Activated CD4-positive, alpha-beta memory T cell treated with anti-CD3 and anti-CD28 coated beads for 36 hours (primary cell): Measurements from ENCODE around the gene METTL15. TPM values are rescaled to one million over a fixed set of nuclear protein-coding genes. Genes with fewer than 3 reads are reported as not detected.

Source experiments
- total RNA-seq, 2 experiments: library from RNA; stranded (reverse); gene quantifications; one replicate each; pipeline ENCODE4 v1.2.3, GENCODE V29; 2021

METTL15 gene
- total RNA-seq, 2 experiments from 2014 or later: 18.0 to 19.7 TPM

Other genes starting within 250 kb of the METTL15 start
- 10 to 100 TPM; 26.4 to 27.3 TPM for gene KIF18A, start 232 bp upstream of the METTL15 start, total RNA-seq